HG03558 (cell line): ENCODE data around the gene TFDP1.

Experiments
- ATAC-seq: cut with Tn5 transposase; IDR thresholded peaks from one replicate; pipeline ENCODE4 v1.9.1; 2021; ENCODE audit warnings: moderate number of reproducible peaks; ENCODE audit not compliant: unreplicated experiment; ENCODE audit errors: extremely low read depth

The TFDP1 gene

GRCh38 chr13:113564331-113565023 lies 20.1 kb upstream of the TFDP1 start:
- ATAC-seq, result no peak

GRCh38 chr13:113565526-113566226 lies 18.9 kb upstream of the TFDP1 start:
- no peak for ATAC-seq

- no peak for ATAC-seq
These were observed 18.4 kb upstream of the TFDP1 start for GRCh38 chr13:113566227-113566561.

- no peak for ATAC-seq
These were observed 16.9 kb upstream of the TFDP1 start for GRCh38 chr13:113567681-113568080.

GRCh38 chr13:113573065-113573464 lies 11.5 kb upstream of the TFDP1 start:
- no peak for ATAC-seq

GRCh38 chr13:113576597-113576996 lies 8.0 kb upstream of the TFDP1 start:
- no peak for ATAC-seq

- ATAC-seq, result no peak
These were observed 6.6 kb upstream of the TFDP1 start for GRCh38 chr13:113577881-113578435.

- no peak for ATAC-seq
These were observed 4.9 kb upstream of the TFDP1 start for GRCh38 chr13:113579686-113580085.

- no peak for ATAC-seq
These were observed 2.7 kb upstream of the TFDP1 start for GRCh38 chr13:113581871-113582270.

GRCh38 chr13:113582841-113583631 lies 1.5 kb upstream of the TFDP1 start:
- no peak for ATAC-seq

- peak; percentile 22 for ATAC-seq
These were observed 518 bp downstream of the TFDP1 start for GRCh38 chr13:113584870-113585671.

- ATAC-seq, result no peak
These were observed 1.3 kb downstream of the TFDP1 start for GRCh38 chr13:113585896-113586295.

GRCh38 chr13:113586661-113587479 lies 2.3 kb downstream of the TFDP1 start:
- no peak for ATAC-seq

- ATAC-seq, result no peak
These were observed 4.0 kb downstream of the TFDP1 start for GRCh38 chr13:113588394-113589111.

GRCh38 chr13:113589251-113589960 lies 4.9 kb downstream of the TFDP1 start:
- no peak for ATAC-seq

GRCh38 chr13:113589961-113590339 lies 5.4 kb downstream of the TFDP1 start:
- no peak for ATAC-seq

- ATAC-seq, result no peak
These were observed 7.2 kb downstream of the TFDP1 start for GRCh38 chr13:113591750-113592149.

- ATAC-seq, result no peak
These were observed 8.0 kb downstream of the TFDP1 start for GRCh38 chr13:113592571-113592970.
